GM13976 (cell line): Measurements from ENCODE around the gene FARSB.

Experiments used
- DNase-seq: peaks from one replicate; pipeline ENCODE4 v3.0.0; 2012; ENCODE audit warnings: low spot score
- in situ Hi-C: fragments of 300-500 bp; cut with MboI; formaldehyde crosslinking; loops from one replicate; pipeline ENCODE4 v1.12.0; 2022; ENCODE audit warnings: low sequenced_read_pairs, mixed read lengths, inconsistent platforms; ENCODE audit not compliant: unreplicated experiment
- TF ChIP-seq, protein P1 (sequence below): IDR thresholded peaks from 2 replicates; pipeline ENCODE4 v1.5.1; 2012; ENCODE audit warnings: borderline replicate concordance, mild to moderate bottlenecking; ENCODE audit not compliant: insufficient read depth; ENCODE audit errors: extremely low read depth, missing control alignments, control extremely low read depth

The FARSB gene

DNA sequence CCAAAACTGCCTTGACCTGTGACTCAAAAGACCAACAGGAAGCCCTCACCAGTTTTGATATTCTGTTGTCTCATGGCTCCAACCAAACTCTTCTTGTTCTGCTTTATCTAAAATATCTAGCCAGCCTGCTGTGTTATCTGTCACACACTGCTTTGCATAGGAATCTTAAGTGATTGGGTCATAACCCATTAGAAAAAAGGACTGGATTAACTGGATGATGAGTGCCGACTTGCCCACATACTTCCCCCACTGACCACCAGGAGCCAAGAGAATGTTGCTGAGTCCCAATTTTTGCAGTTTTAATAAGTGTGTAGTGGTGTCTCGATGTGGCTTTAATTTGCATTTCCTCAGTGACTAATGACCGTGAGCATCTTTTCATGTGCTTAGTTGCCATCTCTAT, 22.1 kb upstream of the FARSB start:
- in situ Hi-C loops, result no loop called here
- no peak for DNase-seq
- TF ChIP-seq, protein P1, sequence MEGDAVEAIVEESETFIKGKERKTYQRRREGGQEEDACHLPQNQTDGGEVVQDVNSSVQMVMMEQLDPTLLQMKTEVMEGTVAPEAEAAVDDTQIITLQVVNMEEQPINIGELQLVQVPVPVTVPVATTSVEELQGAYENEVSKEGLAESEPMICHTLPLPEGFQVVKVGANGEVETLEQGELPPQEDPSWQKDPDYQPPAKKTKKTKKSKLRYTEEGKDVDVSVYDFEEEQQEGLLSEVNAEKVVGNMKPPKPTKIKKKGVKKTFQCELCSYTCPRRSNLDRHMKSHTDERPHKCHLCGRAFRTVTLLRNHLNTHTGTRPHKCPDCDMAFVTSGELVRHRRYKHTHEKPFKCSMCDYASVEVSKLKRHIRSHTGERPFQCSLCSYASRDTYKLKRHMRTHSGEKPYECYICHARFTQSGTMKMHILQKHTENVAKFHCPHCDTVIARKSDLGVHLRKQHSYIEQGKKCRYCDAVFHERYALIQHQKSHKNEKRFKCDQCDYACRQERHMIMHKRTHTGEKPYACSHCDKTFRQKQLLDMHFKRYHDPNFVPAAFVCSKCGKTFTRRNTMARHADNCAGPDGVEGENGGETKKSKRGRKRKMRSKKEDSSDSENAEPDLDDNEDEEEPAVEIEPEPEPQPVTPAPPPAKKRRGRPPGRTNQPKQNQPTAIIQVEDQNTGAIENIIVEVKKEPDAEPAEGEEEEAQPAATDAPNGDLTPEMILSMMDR, result no peak

DNA sequence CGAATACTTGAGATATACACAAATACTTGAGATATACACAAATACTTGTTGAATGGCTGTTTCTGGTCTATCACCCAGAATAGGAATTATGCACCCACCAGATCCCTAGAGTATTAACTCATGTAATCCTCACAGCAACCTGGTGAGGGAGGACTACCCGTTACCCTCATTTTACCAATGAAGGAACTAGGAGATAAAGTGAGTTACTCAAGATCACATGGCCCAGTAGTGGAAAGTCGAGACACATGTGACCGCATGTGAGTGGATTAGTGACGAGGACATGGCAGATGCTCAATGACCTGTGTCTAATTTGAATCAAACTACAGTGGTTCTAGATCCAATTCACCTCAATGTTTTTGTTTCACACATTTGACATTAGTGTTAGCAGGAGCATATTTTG, 18.0 kb upstream of the FARSB start:
- in situ Hi-C loops, result no loop called here
- DNase-seq, result no peak

DNA sequence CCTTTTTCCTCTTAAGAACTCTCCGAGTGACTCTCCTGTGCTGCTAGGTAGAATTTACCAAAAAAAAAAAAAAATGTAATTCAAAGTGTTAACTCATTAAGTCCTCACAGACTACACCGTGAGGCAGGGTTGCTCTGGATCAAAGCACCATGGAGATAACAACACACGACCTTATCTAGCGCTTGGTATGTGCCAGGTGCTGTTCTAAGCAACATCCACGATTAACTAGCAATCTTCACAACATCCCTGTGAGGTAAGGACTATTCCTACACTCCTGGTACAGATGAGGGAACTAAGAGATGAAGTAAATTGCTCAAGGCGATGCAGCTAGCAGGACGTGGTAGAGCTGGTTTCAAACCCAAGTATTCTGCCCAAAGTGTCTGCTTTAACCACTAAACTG, 17.4 kb upstream of the FARSB start:
- TF ChIP-seq, protein P1, result no peak
- DNase-seq, result no peak
- in situ Hi-C loops, result no loop called here

More for the DNA sequence above, 18.0 kb upstream of the FARSB start:
- TF ChIP-seq, protein P1, result no peak

DNA sequence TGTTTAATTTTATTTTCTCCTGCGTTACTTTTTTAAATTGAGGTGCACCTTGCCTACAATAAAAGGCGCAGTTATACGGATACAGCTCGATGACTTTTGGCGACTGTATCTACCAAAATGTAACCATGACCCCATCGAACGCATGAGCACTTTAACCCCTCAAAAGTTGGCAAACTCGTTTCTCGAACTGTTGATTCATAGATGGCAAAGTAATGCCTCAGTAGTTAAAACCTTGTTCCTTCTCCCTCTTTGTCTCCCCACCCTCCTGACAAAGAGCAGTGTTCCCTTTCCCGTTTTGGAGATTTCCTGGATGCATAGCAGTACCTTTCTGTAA, 16.1 kb upstream of the FARSB start:
- TF ChIP-seq, protein P1, result no peak
- DNase-seq, result no peak
- in situ Hi-C loops, result no loop called here

DNA sequence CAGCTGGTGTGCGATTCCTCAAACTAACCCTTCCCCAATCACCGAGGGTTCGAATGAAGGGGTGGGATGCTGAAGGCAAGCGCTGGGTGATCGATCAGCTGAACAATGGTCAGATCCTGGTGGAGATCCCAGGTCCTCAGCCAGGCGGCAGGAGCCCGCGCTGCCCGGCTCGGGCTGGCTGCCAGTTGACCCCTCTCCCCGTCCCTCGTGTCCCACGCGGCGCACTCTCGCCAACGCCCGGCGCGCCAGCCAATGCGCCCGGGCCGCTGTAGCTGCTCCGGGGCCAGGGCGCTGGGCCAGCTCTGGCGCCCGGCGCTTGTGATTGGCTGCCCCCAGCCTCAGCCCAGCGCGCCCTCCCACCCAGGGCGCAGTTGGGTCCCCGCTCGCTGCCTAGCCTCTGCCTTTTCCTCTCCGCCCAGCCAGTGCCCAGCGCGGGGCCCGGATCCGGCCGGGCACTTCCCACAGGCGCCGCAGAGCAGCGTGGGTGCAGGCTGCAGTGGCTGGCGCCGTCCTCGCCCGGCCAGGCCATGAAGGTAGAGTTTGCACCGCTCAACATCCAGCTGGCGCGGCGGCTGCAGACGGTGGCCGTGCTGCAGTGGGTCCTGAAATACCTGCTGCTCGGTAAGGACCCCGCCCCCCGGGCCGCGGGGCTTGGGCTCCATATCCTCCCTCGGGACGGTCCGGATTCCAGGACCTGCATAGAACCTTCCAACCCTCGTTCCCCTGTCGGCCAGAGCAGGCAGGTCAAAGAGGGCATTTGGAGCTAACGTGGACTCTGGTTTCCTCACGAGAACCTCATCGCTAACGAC, 15.6 kb upstream of the FARSB start, which contains the start of gene MOGAT1:
Gene MOGAT1, plus strand, starts transcription at position 400 of the 809 bp plus-strand sequence. Its CDS starts 128 bp downstream, at position 528.
- peak; percentile 43 for DNase-seq
- in situ Hi-C loops, result no loop called here
- TF ChIP-seq, protein P1, result no peak

DNA sequence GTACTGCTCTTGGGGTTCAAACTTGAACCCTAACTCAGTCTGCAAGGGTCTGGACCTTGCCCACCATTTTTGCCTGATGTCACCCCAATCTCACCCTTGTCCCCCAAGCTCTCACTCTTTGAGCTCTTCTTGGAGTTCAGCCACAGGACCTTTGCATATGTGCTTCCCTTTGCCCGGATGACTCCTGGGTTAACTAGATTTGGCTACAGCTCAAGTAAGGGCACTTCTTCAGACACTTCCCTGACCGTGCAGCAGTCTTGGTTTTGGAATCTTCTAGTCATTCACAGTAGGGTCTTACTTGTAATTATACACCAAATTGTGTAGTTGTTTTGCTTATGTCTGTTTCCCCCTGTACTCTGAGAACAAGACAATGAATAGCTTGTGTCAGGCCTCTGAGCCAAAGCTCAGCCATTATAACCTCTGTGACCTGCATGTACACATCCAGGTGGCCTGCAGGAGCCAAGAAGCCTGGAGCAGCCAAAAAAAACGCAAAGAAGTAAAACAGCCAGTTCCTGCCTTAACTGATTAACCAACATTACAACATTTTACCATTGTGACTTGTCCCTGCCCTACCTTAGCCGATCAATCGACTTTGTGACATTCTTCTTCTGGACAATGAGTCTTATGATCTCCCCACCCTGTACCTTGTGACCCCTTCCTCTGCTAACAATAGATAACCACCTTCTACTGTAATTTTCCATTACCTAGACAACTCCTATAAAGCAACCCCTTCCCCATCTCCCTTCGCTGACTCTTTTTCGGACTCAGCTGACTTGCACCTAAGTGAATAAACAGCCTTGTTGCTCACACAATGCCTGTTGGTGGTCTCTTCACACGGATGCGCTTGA, 14.5 kb upstream of the FARSB start:
- in situ Hi-C loops, result no loop called here
- no peak for DNase-seq
- TF ChIP-seq, protein P1, result no peak
